H1 (cell line): ENCODE results near the gene SPPL2A.

Source experiments
- EZH2 ChIP-seq: fragments of 200-600 bp; sonication (generic); IDR thresholded peaks from 2 replicates; pipeline ENCODE4 v1.7.1; 2012; ENCODE audit warnings: low read depth, mild to moderate bottlenecking, moderate library complexity, low read length, inconsistent platforms; ENCODE audit not compliant: severe bottlenecking
- KDM1A ChIP-seq: fragments of 200-600, 300-600 bp; sonication (generic); IDR thresholded peaks from 2 replicates; pipeline ENCODE4 v1.7.1; 2016; ENCODE audit warnings: mild to moderate bottlenecking, low read length, borderline replicate concordance
- POLR2A ChIP-seq, 2 experiments: IDR thresholded peaks; 1 replicate in 1 of 2; 2 replicates in 1 of 2; pipeline ENCODE4 v1.6.1; 2011; ENCODE audit warnings: low read depth in 2 of 2, low read length in 2 of 2, mild to moderate bottlenecking in 2 of 2; ENCODE audit errors: control extremely low read depth in 1 of 2
- POLR2AphosphoS5 ChIP-seq: IDR thresholded peaks from 2 replicates; pipeline ENCODE4 v1.6.1; 2011; ENCODE audit warnings: low read depth, low read length
- RAD21 ChIP-seq, 2 experiments: IDR thresholded peaks in 1 of 2; conservative IDR thresholded peaks in 1 of 2; 2 replicates each; pipeline ENCODE4 v1.6.1; 2011; ENCODE audit warnings: low read depth in 2 of 2, low read length in 2 of 2, improper control_type of control experiment in 1 of 2, inconsistent platforms in 1 of 2, mild to moderate bottlenecking in 1 of 2, moderate library complexity in 1 of 2
- TCF12 ChIP-seq: IDR thresholded peaks from 2 replicates; pipeline ENCODE4 v1.6.1; 2011; ENCODE audit warnings: low read depth, mild to moderate bottlenecking, low read length
- YY1 ChIP-seq: IDR thresholded peaks from 2 replicates; pipeline ENCODE4 v1.6.1; 2011; ENCODE audit warnings: low read depth, mild to moderate bottlenecking, low read length
- ZNF274 ChIP-seq: IDR thresholded peaks from 2 replicates; pipeline ENCODE4 v1.7.0; 2012; ENCODE audit warnings: low read length, borderline replicate concordance; ENCODE audit errors: extremely low read depth
- TF ChIP-seq, protein P1 (sequence below), 3 experiments: IDR thresholded peaks; 1 replicate in 2 of 3; 2 replicates in 1 of 3; pipeline versions ENCODE4 v1.5.1 to v1.6.1; 2011; ENCODE audit warnings: low read length in 3 of 3, mild to moderate bottlenecking in 3 of 3, inconsistent platforms in 2 of 3, low read depth in 1 of 3, moderate library complexity in 1 of 3; ENCODE audit not compliant: insufficient read depth in 1 of 3; ENCODE audit errors: control extremely low read depth in 1 of 3
- TF ChIP-seq, protein P2 (sequence below): IDR thresholded peaks from 2 replicates; pipeline ENCODE4 v1.6.1; 2012; ENCODE audit warnings: inconsistent platforms

DNA sequence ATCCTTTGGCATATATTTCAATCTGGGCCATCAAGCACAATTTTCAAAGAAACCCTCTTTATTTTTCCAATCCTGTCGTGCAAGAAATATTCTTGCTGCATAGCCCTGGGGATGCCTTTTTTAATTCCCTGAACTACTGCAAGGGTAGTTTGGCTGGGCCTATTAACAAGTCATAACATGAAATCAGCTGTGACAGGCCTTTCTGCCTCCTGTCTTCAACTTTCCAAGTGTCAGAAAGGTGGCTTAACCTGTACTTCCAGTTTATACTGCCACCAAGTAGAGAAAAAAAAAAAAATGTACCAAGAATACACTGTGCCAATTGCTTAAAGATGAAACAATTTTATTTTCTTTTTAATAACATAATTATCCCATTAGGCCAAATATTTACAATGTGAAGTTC is 32.4 kb upstream of the SPPL2A start:
- TF ChIP-seq RAD21 (IDR thresholded peaks at IDR 0.05 in 1 of 2, conservative IDR thresholded peaks at IDR 0.05 in 1 of 2; ENCODE audit: low read depth in 2 of 2, low read length in 2 of 2) (no peak), POLR2A (IDR thresholded peaks at IDR 0.05; ENCODE audit: control extremely low read depth in 1 of 2, low read depth in 2 of 2, low read length in 2 of 2) (no peak), ZNF274 (no peak), EZH2 (no peak), YY1 (no peak), KDM1A (no peak), TCF12 (no peak), POLR2AphosphoS5 (no peak)
- TF ChIP-seq, protein P1, sequence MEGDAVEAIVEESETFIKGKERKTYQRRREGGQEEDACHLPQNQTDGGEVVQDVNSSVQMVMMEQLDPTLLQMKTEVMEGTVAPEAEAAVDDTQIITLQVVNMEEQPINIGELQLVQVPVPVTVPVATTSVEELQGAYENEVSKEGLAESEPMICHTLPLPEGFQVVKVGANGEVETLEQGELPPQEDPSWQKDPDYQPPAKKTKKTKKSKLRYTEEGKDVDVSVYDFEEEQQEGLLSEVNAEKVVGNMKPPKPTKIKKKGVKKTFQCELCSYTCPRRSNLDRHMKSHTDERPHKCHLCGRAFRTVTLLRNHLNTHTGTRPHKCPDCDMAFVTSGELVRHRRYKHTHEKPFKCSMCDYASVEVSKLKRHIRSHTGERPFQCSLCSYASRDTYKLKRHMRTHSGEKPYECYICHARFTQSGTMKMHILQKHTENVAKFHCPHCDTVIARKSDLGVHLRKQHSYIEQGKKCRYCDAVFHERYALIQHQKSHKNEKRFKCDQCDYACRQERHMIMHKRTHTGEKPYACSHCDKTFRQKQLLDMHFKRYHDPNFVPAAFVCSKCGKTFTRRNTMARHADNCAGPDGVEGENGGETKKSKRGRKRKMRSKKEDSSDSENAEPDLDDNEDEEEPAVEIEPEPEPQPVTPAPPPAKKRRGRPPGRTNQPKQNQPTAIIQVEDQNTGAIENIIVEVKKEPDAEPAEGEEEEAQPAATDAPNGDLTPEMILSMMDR (IDR thresholded peaks at IDR 0.05; ENCODE audit: control extremely low read depth in 1 of 3, insufficient read depth in 1 of 3, low read depth in 1 of 3, low read length in 3 of 3): no peak
- TF ChIP-seq, protein P2, sequence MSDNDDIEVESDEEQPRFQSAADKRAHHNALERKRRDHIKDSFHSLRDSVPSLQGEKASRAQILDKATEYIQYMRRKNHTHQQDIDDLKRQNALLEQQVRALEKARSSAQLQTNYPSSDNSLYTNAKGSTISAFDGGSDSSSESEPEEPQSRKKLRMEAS: no peak
